Hepatocyte (in vitro differentiated cells): ENCODE measurements around the gene CFAP77.

Source experiments
- EZH2 ChIP-seq: fragments of 200-600 bp; sonication (generic); IDR thresholded peaks from 2 replicates; pipeline ENCODE4 v1.6.1; 2016; ENCODE audit warnings: antibody characterized with exemption, mild to moderate bottlenecking, borderline replicate concordance
- TF ChIP-seq, protein P1 (sequence below): fragments of 200-600 bp; sonication (generic); IDR thresholded peaks from 2 replicates; pipeline ENCODE4 v1.5.1; 2016; ENCODE audit warnings: antibody characterized with exemption, mild to moderate bottlenecking; ENCODE audit not compliant: poor library complexity

DNA sequence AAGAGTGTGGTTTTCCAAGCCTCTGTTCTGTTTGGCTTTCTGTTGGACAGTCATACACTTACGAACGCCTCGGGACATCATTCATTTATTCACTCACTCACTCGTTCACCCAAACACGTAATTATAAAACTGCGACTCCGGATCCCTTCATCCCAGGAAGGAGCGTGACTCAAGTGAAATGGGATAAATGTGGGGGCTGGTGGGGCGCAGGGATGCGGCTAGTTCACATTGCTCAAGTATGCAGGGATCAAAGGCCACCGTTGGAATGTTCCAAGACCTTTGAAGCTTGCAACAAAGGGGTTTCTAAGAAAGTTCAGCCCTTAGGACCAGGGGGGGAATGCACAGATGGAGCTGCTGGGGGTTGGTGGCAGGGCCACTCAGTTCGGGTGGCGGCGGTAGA lies 64.2 kb downstream of the CFAP77 start:
- TF ChIP-seq, protein P1, sequence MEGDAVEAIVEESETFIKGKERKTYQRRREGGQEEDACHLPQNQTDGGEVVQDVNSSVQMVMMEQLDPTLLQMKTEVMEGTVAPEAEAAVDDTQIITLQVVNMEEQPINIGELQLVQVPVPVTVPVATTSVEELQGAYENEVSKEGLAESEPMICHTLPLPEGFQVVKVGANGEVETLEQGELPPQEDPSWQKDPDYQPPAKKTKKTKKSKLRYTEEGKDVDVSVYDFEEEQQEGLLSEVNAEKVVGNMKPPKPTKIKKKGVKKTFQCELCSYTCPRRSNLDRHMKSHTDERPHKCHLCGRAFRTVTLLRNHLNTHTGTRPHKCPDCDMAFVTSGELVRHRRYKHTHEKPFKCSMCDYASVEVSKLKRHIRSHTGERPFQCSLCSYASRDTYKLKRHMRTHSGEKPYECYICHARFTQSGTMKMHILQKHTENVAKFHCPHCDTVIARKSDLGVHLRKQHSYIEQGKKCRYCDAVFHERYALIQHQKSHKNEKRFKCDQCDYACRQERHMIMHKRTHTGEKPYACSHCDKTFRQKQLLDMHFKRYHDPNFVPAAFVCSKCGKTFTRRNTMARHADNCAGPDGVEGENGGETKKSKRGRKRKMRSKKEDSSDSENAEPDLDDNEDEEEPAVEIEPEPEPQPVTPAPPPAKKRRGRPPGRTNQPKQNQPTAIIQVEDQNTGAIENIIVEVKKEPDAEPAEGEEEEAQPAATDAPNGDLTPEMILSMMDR: no peak
- no peak for TF ChIP-seq EZH2
